Measurements from ENCODE around the gene CNOT4.

GRCh38 chr7:135328526-135328925, 181.4 kb downstream of the CNOT4 start:
- TF ChIP-seq CTCF (IDR thresholded peaks at IDR 0.05) = no peak
- no peak for TF ChIP-seq POLR2A (IDR thresholded peaks at IDR 0.05)
- no peak for TF ChIP-seq POLR2AphosphoS5 (IDR thresholded peaks at IDR 0.05)
- no peak for TF ChIP-seq EP300 (IDR thresholded peaks at IDR 0.05)
